HG03280 (cell line): Measurements from ENCODE around the gene ZNF8.
"Not testable (repeated sequence)": the region's sequence is repeated elsewhere in the genome, so short reads cannot be mapped to it uniquely, and the experiment has no call there.

Experiments
- ATAC-seq: cut with Tn5 transposase; IDR thresholded peaks from one replicate; pipeline ENCODE4 v1.9.1; 2021; ENCODE audit warnings: mild to moderate bottlenecking, moderate library complexity; ENCODE audit not compliant: unreplicated experiment

Gene ZNF8

DNA sequence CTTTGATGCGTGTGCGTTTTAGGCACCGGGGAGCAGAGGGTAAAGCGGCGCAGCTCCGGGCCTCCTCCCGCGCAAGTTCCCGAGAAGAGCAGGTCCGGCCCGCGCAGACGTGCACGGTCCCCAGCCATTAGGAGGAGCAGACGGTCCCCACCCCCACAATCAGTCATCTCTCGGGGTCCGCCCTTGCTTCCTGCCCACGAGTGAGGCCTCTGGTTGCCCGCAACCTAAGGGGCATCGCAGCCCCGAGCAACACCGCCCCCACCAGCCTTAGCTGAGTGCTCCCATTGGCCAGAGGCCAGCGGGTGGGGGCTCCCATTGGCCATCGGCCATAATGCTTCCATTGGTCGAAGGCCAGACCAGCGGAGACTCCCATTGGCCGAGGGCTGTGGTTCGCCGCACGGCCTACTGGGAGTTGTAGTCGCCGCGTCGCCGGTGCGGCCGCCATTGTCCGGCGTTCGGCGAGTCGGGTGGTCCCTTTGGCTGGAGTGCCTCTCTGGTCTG, at the start of gene ZNF8:
TSS of gene ZNF8 (plus strand) at position 415 of the 501 bp plus-strand sequence. CDS start 127 bp downstream, outside the sequence.
- ATAC-seq, result peak; percentile 96

DNA sequence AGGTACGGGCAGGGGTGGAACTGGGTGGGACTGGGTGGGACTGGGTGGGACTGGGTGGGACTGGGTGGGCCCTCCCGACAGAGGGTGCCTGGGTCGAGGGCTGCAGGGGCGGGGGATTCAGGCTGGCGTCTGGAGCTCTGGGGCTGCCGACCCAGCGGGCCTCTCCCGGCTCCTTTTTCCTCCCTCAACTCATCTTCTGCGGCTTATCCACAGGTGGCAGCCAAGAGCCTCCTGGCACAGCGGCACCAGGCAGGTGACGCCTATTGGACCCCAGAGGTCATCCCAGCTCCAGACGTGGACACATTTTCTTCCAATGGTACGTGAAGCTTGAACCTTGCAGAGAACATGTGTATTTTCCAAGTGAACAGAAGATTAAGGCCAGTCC, 49.5 kb upstream of the ZNF8 start:
- ATAC-seq, result no peak

GRCh38 chr19:58237324-58237723, 41.4 kb upstream of the ZNF8 start:
- ATAC-seq, result no peak

DNA sequence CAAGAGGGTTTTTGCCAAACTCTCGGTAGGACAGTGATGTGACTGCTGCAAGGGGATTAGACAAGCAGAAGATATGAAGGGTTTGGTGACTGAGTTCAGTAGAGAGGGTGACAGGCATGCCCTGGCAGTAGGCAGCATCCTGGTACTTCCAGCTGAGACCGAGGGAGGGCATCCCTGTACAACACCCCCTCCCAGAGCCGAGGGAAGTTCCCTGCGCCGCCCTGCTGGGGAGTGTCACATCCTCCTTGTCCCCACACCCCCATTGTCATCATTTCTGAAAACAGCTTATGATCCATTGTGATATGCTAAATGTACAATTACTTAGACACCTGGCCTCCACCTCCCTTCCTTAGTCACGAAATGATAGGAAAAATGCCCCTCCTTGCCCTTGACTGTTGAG, 35.4 kb upstream of the ZNF8 start:
- ATAC-seq, result no peak

GRCh38 chr19:58248886-58249285, 29.9 kb upstream of the ZNF8 start:
- ATAC-seq, result no peak

GRCh38 chr19:58252102-58252685, 26.6 kb upstream of the ZNF8 start:
- no peak for ATAC-seq

DNA sequence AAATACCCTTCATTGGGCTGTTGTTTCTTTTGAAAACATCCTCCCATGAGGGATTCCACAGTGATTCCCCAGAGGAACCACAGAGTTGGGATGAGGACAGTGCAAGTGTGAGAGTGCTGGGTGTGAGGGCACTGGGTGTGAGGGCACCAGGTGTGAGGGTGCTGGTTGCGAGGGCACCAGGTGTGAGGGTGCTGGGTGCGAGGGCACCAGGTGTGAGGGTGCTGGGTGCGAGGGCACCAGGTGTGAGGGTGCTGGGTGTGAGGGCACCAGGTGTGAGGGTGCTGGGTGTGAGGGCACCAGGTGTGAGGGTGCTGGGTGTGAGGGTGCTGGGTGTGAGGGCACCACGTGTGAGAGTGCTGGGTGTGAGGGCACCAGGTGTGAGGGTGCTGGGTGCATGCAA, 20.5 kb upstream of the ZNF8 start:
- not testable (repeated sequence) for ATAC-seq

DNA sequence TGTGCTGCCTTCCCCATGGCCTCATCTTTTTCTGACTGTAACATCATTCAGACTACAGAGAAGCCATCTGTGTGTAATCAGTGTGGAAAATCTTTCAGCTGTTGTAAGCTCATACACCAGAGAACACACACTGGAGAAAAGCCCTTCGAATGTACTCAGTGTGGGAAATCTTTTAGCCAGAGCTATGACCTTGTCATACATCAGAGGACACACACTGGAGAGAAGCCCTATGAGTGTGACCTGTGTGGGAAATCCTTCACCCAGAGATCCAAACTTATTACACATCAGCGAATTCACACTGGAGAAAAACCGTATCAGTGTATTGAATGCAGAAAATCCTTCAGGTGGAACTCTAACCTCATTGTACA, 17.2 kb upstream of the ZNF8 start:
- no peak for ATAC-seq

- no peak for ATAC-seq
Measured at GRCh38 chr19:58261968-58262921, 16.5 kb upstream of the ZNF8 start.

DNA sequence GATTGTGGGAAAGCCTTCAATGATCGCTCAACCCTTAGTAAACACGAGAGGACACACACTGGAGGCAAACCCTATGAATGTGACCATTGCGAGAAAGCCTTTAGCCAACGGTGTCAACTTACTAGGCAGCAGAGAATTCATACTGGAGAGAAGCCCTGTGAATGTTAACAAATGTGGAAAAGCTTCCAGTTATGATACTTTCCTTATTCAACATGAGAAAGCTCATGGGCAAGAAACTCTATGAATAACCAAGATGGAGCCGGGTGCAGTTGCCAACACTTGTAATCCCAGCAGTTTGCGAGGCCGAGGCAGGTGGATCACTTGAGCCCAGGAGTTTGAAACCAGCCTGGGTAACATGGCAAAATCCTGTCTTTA, 15.8 kb upstream of the ZNF8 start:
- ATAC-seq, result no peak

DNA sequence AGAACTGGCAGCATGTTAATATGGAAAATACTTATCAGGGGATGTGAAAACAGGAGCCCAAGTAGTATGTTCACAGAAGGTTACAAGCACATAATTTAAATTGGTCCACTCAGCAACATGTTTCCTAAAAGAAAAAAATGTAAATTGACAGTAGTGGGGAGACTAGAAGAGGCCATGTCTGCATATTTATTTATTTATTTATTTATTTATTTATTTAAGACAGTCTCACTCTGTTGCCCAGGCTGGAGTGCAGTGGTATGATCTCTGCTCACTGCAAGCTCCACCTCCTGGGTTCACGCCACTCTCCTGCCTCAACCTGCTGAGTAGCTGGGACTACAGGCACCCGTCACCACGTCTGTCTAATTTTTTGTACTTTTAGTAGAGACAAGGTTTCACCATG, 13.7 kb upstream of the ZNF8 start:
- ATAC-seq, result no peak

DNA sequence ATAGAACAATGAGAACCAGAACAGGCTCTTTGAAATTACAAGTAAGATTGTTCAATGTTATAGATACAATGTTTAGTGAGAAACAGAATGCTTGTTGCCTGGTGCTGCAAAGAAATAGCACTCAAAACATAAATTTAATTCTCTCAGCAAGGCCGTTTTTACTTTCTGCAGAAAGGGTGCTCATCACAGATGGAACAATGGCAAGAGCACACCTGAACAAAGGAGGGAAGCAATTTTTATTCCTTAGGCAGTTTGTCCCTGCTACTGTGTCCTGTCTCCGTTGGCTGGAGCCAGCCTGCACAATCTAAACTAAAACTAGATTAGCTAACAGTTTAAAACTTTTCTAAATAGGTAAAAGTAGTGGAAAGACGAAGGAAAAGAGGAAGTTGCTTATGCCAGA, 10.4 kb upstream of the ZNF8 start:
- ATAC-seq, result no peak

GRCh38 chr19:58274771-58275201, 4.0 kb upstream of the ZNF8 start:
- ATAC-seq, result no peak

DNA sequence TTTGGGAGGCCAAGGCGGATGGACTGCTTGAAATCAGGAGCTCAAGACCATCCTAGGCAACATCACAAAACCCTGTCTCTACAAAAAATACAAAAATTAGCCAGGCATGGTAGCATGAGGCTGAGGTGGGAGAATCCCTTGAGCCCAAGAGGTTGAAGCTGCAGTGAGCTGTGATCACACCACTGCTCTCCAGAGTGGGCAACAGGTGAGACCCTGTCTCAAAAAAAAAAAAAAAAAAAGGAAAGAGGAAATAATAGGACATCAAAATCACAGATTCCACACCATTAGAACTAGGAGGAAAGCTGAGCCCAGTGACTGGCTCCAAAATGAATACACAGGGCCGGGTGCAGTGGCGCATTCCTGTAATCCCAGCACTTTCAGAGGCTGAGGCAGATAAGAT, 3.2 kb upstream of the ZNF8 start:
- no peak for ATAC-seq

- ATAC-seq, result no peak
Measured at GRCh38 chr19:58277197-58277596, 1.6 kb upstream of the ZNF8 start.

GRCh38 chr19:58277748-58278540, 811 bp upstream of the ZNF8 start:
- ATAC-seq, result no peak

DNA sequence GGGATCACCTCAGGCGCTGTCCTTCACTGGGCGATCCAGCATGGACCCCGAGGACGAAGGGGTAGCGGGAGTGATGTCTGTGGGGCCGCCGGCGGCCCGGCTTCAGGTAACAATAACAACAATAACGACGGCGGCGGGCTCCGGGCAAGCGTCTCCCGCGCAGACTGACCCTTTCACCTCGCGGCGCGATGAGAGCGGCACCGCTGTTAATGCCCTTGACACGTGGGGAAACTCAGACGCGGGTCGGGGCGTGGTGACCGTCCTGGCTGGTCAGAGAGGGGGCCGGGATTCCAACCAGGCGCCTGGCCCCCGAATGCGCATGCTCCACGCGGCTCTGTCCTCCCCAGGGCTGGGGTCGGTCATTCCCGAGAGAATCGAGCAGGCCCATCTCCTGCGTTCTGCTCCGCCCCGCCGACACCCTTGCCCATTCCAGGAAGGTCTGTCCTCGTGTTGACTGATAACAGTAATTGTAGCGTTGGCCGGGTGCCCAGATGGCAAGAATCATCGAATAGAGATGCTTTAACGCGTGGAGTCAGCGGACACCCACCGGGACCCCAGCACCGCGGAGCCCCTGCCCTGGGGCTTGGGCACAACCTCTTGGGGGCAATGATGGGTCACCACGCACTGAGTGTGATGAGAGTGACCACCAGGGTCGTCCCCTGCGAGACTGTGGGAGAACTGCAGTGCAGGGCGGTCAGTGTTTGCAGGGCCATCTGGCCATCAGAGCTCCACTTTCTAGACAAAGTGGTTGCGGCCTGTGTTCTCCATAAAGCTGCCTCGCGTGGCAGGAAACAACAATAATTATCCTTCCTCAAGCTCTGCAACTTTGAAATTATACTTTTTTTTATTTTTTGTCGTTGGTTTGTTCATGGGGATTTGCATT, 528 bp downstream of the ZNF8 start:
- peak; percentile 25 for ATAC-seq

GRCh38 chr19:58279925-58280316, 1.2 kb downstream of the ZNF8 start:
- no peak for ATAC-seq

GRCh38 chr19:58284199-58284598, 5.4 kb downstream of the ZNF8 start:
- ATAC-seq, result no peak

DNA sequence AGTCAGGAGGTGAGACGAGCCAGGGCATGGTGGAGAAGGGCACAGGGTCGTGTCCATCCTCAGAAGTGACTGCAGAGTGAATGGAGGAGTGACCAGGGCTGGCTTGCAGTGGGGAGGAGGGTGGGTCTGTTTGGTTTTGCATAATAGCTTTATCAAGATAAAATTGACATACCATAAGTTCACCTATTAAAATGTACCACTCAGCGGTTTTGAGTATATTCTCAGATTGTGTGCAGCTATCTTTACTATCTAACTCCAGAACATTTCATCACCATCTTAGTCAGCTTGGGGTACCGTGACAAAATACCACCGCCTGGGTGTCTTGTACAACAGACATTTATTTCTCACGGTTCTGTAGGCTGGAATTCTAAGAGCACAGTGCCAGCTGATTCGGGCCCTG, 13.2 kb downstream of the ZNF8 start:
- ATAC-seq, result no peak
